Urinary bladder (tissue), 4 donors: ENCODE results near the gene WDR18. TPM values are rescaled to one million over a fixed set of nuclear protein-coding genes. Genes with fewer than 3 reads are reported as not detected.
"Not testable (repeated sequence)": the region's sequence is repeated elsewhere in the genome, so short reads cannot be mapped to it uniquely, and the experiment has no call there.

Experiments used
- DNase-seq: peaks from one replicate; pipeline ENCODE4 v3.0.0-alpha.2; 2015; ENCODE audit errors: extremely low spot score
- H3K27ac ChIP-seq: one replicate; pipeline ENCODE4 v1.5.1; 2013; ENCODE audit warnings: low read depth, mild to moderate bottlenecking, moderate library complexity
- H3K36me3 ChIP-seq: one replicate; pipeline ENCODE4 v1.6.1; 2013; ENCODE audit warnings: mild to moderate bottlenecking, moderate library complexity; ENCODE audit not compliant: insufficient read depth
- H3K4me1 ChIP-seq: one replicate; pipeline ENCODE4 v1.6.1; 2013; ENCODE audit warnings: mild to moderate bottlenecking, moderate library complexity; ENCODE audit not compliant: insufficient read depth
- H3K4me3 ChIP-seq: one replicate; pipeline ENCODE4 v1.5.1; 2013; ENCODE audit warnings: low read depth, low read length
- WGBS: extraction: QIAGEN DNeasy Blood & Tissue Kit; methylation state at CpG from one replicate; pipeline ENCODE4 v1.1.7; 2013; 5-methylcytosine and 5-hydroxymethylcytosine counted together
- polyA plus RNA-seq: library from polyadenylated mRNA; stranded (reverse); fragments of 200-250 nt; gene quantifications from one replicate; pipeline ENCODE4 v1.2.3, GENCODE V29; 2013
- total RNA-seq: library from RNA; depleted of rRNA; stranded (reverse); fragments of >200 nt; gene quantifications from one replicate; pipeline ENCODE4 v1.2.3, GENCODE V29; 2014
- donor health status: healthy with polysubstance abuse.
- donor health status: healthy.

The WDR18 gene
- total and polyA plus RNA-seq, 2 donors = 23.3 to 36.6 TPM

DNA sequence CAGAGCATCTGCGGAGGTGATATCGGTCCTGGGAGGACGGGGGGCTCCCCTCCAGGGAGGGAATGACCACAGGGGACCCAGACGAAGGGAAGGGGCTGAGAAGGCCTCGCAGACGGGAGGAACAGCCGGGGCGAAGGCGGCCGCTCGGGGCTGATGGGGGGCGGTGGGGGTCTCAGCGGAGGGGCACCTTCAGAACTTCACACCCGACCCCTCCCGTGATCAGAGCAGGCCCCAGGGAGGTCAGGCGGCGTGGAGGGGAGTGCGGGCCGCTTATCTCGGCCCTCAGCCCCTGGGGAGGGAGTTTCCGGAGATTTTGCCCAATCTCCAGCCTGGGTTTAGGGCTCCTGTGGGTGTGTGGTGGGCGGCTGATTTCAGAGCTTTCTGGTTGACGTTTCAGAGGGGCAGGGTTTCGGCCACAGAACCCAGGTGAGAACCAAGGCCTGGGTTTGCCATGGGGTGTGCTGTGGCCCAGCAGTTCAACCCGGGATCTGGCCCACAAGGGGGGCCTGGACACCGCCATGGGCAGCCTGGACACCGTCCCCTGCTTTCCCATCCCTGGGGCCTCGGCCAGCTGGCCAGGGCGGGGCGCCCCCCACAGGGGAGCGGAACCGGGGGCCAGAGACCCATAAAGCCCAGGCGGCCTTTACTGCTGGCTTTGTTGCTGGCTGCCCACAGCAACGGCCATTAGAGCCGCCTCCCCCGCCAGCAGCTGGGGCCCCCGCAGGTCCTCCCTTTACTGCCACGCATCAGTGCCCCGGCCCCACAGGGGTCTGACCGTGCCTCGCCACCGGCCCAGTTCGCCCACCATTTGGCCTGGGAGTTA is 29.3 kb upstream of the WDR18 start:
- Histone ChIP-seq H3K4me3 (no peak overlapping the region), H3K27ac (no peak overlapping the region), H3K4me1 (peaks cover 2% of the 10 kb centered on the region), H3K36me3 (no peaks in the 10 kb centered on the region)
- DNase-seq = no peak
- 73% methylated on average over 43 of the region's 43 CpGs for WGBS

DNA sequence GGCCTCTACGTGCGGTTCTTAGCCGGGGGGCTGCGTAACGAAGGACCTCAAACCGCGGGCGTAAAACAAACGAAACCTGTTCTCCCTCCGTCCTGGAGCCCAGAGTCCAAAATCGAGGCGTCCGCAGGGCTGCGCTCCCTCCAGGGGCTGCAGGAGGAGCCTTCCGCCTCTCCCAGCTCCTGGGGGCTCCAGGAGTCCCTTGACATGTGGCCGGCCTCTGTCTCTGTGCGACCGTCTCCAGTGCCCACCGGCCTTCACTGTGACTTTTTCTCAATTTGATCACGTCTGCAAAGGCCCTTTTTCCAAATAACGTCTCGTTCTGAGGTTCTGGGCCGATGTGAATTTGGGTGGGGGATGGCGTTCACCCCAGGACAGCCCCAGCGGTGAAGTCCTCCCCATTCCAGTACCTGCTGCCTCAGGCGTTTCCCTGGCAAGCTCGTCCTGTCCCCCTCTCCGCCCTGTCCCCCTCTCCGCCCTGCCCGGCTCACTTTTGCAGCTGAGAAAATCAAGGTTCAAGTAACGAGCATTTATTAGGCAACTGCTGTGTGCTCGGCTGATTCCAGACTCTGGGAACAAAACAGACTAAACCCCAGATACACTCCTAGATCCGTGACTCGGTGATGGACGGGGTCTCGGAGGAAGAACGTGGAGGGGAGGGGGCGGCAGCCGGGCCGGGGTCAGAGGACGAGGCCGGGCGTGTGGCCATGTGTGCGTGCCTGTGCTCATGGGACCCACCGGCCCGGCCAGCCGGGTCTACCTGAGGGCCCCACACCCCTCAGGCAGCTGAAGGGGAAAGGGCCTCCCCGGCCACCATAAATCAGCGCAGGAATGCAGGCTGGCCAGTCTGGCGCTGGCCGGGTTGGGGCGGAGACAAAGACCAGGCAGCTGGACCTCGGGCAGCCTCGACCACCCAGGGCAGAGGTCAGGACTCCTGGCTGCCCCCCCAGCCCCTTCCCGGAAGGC is 28.1 kb upstream of the WDR18 start:
- Histone ChIP-seq H3K27ac (no peak overlapping the region), H3K4me3 (no peak overlapping the region), H3K36me3 (no peaks in the 10 kb centered on the region), H3K4me1 (peaks cover 2% of the 10 kb centered on the region)
- DNase-seq = no peak
- WGBS = 79% methylated on average over 55 of the region's 55 CpGs

DNA sequence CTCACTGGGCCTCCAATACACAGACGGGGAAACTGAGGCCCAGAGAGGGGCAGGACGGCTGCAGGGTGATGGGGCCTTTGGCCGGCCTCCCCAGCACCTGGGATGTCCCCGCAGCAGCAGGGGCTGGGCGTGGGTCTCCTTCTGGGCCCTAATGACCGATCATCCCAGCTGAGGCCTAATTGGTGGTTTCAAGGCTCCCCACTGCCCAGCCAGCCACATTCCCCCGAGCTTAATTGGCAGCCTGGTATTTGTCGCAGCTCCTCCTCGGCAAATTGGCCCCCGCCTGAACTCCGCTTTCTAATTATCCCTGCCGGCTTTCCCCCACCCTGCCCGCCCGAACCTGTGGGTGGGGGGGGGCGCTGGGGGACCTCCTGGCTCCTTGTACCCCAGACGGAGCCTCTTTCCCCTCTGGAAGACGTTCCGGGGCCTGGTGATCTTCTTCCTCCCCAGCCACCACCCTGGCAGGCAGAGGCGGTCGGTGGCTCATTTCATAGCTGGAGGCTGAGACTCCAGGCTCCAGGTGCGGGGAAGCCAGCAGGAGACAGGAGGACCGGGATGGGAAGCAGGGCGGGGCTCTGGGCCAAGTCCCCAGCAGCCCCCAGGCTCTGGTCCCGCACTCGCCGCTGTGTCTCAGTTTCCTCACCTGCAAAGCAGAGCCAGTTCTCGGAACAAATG is 27.2 kb upstream of the WDR18 start:
- no peak overlapping the region for H3K4me3 ChIP-seq
- H3K36me3 ChIP-seq = no peaks in the 10 kb centered on the region
- peaks cover 2% of the 10 kb centered on the region for H3K4me1 ChIP-seq
- no peak overlapping the region for H3K27ac ChIP-seq
- DNase-seq = no peak
- WGBS = 58% methylated on average over 27 of the region's 27 CpGs

DNA sequence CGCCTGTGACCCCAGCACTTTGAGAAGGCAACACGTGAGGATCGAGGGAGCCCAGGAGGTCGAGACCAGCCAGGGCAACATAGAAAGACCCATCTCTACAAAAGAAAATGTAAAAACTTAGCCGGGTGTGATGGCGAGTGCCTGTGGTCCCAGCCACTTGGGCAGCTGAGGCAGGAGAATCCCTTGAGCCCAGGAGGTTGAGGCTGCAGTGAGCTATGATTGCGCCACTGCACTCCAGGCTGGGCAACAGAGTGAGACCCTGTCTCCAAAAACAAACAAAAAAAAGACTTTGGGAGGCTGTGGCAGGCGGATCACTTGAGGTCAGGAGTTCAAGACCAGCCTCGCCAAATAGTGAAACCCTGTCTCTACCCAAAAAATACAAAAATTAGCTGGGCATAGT is 26.6 kb upstream of the WDR18 start:
- not testable (repeated sequence) for DNase-seq, H3K4me3 ChIP-seq, H3K4me1 ChIP-seq, H3K27ac ChIP-seq, H3K36me3 ChIP-seq
- WGBS = 95% methylated on average over 9 of the region's 9 CpGs

DNA sequence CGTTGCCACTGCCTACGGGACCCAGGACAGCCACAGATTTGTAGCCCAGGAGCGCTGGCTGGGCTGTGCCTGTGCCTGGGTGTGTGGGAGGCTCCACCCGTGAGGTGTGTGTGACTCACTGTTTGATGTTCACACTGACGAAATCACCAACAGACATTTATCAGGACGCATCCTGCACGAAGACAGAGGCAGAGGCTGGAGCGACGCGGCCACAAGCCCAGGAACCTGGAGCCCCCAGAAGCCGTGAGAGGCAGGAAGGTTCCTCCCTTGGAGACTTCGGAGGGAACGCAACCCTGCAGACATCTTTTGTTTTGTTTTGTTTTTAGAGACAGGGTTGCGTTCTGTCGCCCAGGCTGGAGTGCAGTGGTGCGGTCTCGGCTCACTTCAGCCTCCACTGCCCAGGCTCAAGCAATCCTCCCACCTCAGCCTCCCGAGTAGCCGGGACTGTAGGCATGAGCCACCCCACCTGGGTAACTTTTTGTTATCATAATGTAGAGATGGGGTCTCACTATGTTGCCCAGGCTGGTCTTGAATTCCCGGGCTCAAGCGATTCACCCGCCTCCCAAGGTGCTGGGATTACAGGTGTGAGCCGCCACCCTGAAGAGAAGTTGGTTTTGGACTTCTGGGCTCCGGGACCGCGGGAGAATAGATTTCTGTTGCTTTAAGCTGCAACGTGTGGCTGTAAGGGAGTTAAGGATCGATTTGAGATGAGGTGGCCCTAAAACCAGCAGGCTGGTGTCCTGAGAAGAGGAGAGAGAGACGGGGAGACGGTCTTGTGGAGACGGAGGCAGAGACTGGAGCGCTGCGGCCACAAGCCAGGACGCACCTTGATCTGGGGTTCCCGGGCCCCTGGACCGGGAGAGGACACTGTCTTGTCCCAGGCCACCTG is 24.9 kb upstream of the WDR18 start:
- H3K4me3 ChIP-seq = no peak overlapping the region
- 88% methylated on average over 36 of the region's 36 CpGs for WGBS

DNA sequence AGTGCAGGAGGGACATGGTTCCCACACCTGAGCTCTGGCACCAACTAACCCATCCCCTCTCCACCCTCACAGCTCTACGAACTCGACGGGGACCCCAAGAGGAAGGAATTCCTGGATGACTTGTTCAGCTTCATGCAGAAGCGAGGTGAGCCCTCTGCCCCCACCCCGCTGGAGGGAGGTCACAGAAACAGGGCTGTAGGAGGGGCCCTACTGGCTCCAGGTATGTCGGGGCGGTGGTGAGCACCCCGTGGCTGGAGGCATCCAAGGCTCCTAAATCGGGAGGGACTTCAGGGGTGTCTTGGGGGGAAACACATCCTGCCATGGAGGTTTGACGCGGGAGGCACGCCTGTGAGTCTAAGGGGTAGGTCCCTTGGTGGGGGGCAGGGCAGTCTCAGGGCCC is 24.1 kb upstream of the WDR18 start:
- Histone ChIP-seq H3K4me3 (no peak overlapping the region), H3K27ac (no peak overlapping the region), H3K36me3 (no peaks in the 10 kb centered on the region), H3K4me1 (no peaks in the 10 kb centered on the region)
- 75% methylated on average over 12 of the region's 12 CpGs for WGBS
- no peak for DNase-seq

More for the DNA sequence above, 24.9 kb upstream of the WDR18 start:
- no peak for DNase-seq
- H3K36me3 ChIP-seq = no peaks in the 10 kb centered on the region
- no peaks in the 10 kb centered on the region for H3K4me1 ChIP-seq
- no peak overlapping the region for H3K27ac ChIP-seq

DNA sequence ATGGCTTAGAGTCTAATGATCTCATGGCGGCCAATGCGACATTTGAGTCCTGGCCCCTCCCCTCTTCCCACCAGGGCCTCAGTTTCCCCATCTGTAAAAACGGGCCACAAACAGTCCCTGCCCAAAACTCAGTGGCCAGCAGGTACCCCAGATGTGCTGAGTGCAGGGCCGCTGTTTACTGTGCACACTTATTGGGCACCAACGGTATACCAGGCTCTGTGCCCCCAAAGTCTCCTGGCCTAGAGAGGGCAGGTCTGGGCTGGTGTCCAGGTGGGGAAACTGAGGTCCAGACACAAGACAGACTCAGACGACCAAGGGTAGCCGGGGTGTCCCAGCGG is 23.6 kb upstream of the WDR18 start:
- no peak overlapping the region for H3K27ac ChIP-seq
- 73% methylated on average over 8 of the region's 8 CpGs for whole genome bisulfite sequencing
- H3K36me3 ChIP-seq = no peaks in the 10 kb centered on the region
- no peaks in the 10 kb centered on the region for H3K4me1 ChIP-seq
- no peak for DNase-seq
- no peak overlapping the region for H3K4me3 ChIP-seq

DNA sequence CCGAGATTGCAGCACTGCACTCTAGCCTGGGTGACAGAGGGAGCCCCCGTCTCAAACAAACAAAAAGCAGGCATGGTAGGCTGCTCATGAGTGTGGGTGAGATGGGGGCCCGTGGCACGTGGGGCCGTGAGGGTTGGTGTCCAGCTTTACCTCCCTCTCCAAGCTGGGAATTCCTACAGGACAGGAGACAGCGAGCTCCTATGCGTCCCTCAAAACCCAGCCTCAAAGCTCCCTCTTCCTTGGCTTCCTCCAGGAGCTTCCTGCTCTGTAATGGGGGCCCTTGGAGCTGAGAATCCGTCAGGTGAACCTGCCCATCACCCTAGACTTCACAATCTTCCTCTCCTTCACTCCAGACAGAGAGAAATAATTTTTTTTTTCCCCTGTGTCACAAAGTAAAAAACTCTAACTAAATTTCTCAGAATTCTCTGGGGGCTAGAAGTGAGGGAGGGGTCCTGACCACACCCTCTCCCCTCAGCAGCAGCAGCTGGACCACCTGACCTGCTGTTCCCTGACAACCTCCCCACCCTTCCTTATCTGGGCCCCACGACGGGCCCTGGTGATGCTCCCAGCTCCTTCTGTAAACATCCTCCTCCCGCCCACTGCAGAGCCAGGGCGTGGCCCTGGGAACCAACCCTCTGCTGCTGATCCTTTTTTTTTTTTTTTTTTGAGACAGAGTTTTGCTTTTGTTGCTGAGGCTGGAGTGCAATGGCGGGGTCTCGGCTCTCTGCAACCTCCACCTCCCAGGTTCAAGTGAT is 22.1 kb upstream of the WDR18 start:
- no peak overlapping the region for H3K4me3 ChIP-seq
- WGBS = 61% methylated on average over 14 of the region's 14 CpGs
- no peaks in the 10 kb centered on the region for H3K4me1 ChIP-seq
- no peaks in the 10 kb centered on the region for H3K36me3 ChIP-seq
- H3K27ac ChIP-seq = no peak overlapping the region
- no peak for DNase-seq

DNA sequence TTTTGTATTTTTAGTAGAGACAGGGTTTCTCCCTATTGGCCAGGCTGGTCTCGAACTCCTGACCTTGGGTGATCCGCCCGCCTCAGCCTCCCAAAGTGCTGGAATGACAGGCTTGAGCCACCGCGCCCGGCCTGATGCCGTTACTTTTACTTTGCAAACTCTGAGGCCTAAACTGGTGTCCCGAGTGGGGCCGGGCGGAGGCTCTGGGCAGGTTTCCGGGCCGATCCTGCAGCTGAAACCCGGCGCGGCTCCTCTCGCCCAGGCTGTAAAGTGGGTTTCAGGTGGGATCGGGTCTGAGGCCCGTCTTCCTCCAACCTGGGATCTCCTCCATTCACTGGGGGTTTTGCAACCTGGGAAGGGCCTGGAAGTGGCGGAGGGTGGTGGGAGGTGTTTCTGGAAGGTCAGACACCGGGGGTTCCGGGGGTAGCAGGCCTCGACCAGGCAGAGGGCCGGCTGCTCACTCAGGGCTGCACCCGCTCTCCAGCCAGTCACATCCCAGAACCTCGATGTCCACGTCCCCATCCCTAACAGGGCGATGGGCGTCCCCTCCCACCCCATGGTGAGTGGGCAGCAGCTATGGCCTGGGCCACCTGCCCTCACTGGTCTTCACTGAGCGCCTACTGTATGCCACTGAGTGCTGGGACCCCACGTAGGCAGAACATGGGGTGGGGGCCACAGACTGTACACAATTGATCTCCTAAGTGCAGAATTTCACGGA is 21.3 kb upstream of the WDR18 start:
- Histone ChIP-seq H3K27ac (no peak overlapping the region), H3K4me3 (no peak overlapping the region), H3K36me3 (no peaks in the 10 kb centered on the region), H3K4me1 (no peaks in the 10 kb centered on the region)
- no peak for DNase-seq
- 78% methylated on average over 31 of the region's 31 CpGs for WGBS

DNA sequence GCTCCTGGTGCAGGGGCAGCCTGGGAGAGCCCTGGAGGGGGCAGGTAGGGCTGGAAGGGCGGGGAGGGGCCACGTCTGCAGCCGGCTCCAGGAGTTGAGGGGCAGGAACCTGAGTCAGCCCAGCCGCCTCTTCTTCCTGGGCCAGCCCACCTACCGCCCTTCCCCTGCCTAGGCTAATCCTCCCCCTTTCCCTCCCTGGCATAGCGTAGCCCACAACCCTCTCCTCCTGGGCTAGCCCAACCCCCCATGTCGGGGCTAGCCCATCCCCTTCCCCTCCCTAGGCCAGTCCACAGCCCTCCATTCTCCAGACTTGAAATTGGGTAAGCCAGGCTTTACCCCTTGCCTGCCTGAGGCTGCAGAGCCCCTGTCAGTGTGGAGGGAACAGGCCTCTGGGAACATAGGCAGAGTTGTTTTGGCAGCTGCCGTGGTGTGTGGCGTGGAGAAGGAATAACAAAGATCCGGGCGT is 20.6 kb upstream of the WDR18 start:
- Histone ChIP-seq H3K4me1 (no peaks in the 10 kb centered on the region), H3K27ac (no peak overlapping the region), H3K36me3 (no peaks in the 10 kb centered on the region), H3K4me3 (no peak overlapping the region)
- 81% methylated on average over 11 of the region's 11 CpGs for WGBS
- no peak for DNase-seq

DNA sequence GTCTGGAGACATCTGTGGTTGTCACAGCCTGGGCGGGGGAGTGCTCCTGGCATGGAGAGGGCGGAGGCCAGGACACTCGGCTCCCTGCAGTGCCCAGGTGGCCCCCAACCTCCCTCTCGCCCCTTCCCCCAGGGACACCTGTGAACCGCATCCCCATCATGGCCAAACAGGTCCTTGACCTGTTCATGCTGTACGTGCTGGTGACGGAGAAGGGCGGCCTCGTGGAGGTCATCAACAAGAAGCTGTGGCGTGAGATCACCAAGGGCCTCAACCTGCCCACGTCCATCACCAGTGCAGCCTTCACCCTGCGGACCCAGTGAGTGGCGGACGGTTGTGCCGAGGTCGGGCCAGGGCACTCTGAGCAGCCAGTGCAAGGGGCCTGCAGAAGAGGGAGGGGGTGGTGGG is 20.0 kb upstream of the WDR18 start:
- no peaks in the 10 kb centered on the region for H3K4me1 ChIP-seq
- WGBS = 94% methylated on average over 16 of the region's 16 CpGs
- H3K4me3 ChIP-seq = no peak overlapping the region
- H3K27ac ChIP-seq = no peak overlapping the region
- H3K36me3 ChIP-seq = no peaks in the 10 kb centered on the region
- no peak for DNase-seq
